Psoas muscle (tissue), 8 donors: ENCODE measurements around the gene NAV2. TPM values are rescaled to one million over a fixed set of nuclear protein-coding genes. Genes with fewer than 3 reads are reported as not detected.

Source experiments
- ATAC-seq, 4 donors: fragments of 200-7000 bp; cut with Tn5 transposase; one replicate each; pipeline ENCODE4 v1.9.1; 2020; ENCODE audit warnings: moderate library complexity in 3 of 4, mild to moderate bottlenecking in 2 of 4
- DNase-seq, 2 donors: peaks; one replicate each; pipeline ENCODE4 v3.0.0-alpha.2; 2020
- H3K27ac ChIP-seq: fragments of 200-600 bp; one replicate; pipeline ENCODE4 v1.8.0; 2022
- H3K27me3 ChIP-seq, 3 donors: fragments of 200-600 bp in 1 of 3; one replicate each; pipeline versions ENCODE4 v1.6.1 to v1.8.0; 2013 to 2022; ENCODE audit warnings: low read length in 2 of 3, mild to moderate bottlenecking in 2 of 3, moderate library complexity in 1 of 3; ENCODE audit not compliant: insufficient read depth in 3 of 3
- H3K36me3 ChIP-seq, 2 donors: fragments of 200-600 bp in 1 of 2; one replicate each; pipeline versions ENCODE4 v1.6.1 to v1.8.0; 2013 to 2022; ENCODE audit warnings: low read depth in 1 of 2, mild to moderate bottlenecking in 1 of 2, moderate library complexity in 1 of 2; ENCODE audit not compliant: insufficient read depth in 1 of 2
- H3K4me1 ChIP-seq: fragments of 200-600 bp; one replicate; pipeline ENCODE4 v1.8.0; 2022
- H3K4me3 ChIP-seq: fragments of 200-600 bp; one replicate; pipeline ENCODE4 v1.8.0; 2022; ENCODE audit warnings: mild to moderate bottlenecking
- H3K9me3 ChIP-seq: fragments of 200-600 bp; one replicate; pipeline ENCODE4 v1.8.0; 2022
- CTCF ChIP-seq: fragments of 200-600 bp; IDR thresholded peaks from one replicate; pipeline ENCODE4 v1.8.0; 2022; ENCODE audit warnings: antibody characterized with exemption
- WGBS, 3 donors: extraction: QIAGEN DNeasy Blood & Tissue Kit; methylation state at CpG; one replicate each; pipeline versions ENCODE4 v1.1.6 to v1.1.7; 2013; 5-methylcytosine and 5-hydroxymethylcytosine counted together
- intact Hi-C, 2 donors: fragments of 100-400 bp; cut with DNase I; formaldehyde crosslinking; loops; one replicate each; pipeline versions ENCODE4 v1.11.0 to v1.14.2; 2022
- polyA plus RNA-seq, 3 donors: library from polyadenylated mRNA; stranded (reverse); fragments of 200-250 nt; gene quantifications; one replicate each; pipeline ENCODE4 v1.2.3, GENCODE V29; 2013
- total RNA-seq, 4 donors: library from RNA; stranded (reverse); fragmentation: NEBNext Ultra II Directional in 2 of 4; extraction: Animal tissue kit (Norgen Biotek cat#: 25700) in 2 of 4; gene quantifications; one replicate each; pipeline versions ENCODE4 v1.2.1 to v1.2.4, GENCODE V29; 2021 to 2023
- donor health status: healthy with polysubstance abuse.
- donor health status: DM: no; HTN: no; CAD: no; lungs with moderate emphysema.
- donor health status: Bipolar disorder and iron deficiency.
- donor health status: healthy.
- donor health status: DM: yes; HTN: yes; CAD: no.
- donor health status: DM: no; HTN: no; CAD: no.
- donor health status: DM: no; HTN: no; CAD: no.
- donor health status: DM: yes; HTN: yes; CAD: no.

NAV2 gene
- total and polyA plus RNA-seq, 7 donors, result 0.68 to 21.8 (median 2.9) TPM

DNA sequence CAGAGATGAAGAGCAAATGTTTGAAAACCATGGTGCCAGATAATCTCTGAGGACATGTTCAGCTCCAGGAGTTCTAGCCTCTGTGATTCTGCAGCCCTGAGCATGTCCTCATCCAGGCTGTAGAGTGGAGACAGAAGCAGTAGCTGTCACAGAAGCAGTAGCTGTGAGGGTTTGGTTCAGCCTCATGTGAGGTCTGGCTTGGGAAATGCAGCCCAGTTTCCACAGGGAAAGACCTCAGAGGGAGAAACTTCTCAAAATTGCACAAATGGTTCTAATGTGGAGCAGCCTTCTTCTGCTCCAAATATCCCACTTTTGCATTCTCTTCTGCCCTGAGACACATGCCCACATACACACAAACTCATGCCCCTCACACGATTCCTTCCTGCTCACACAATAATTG, 399.2 kb downstream of the NAV2 start:
- intact Hi-C loops, result loop anchor here (2.0 to 5.0 kb wide), 2 partner anchors 159 to 160 kb away; no protein-coding TSS in a partner anchor
- H3K27ac ChIP-seq, result peak overlapping the region; percentile 72
- no peaks in the 10 kb centered on the region for H3K4me1 ChIP-seq
- H3K27me3 ChIP-seq, result no peaks in the 10 kb centered on the region
- peaks cover 0 to 26% of the 10 kb centered on the region in 2 donors for H3K36me3 ChIP-seq
- no peak for TF ChIP-seq CTCF
- no peak overlapping the region for H3K4me3 ChIP-seq
- H3K9me3 ChIP-seq, result no peaks in the 10 kb centered on the region
- no peak for ATAC-seq
- 58 to 70% (median 68%) methylated on average over 1 of the region's 1 CpG for WGBS, 3 donors
- DNase-seq, result no peak

- intact Hi-C loops, result loop anchor here in 1 of 2 donors (5.0 kb wide), 1 partner anchor 160 kb away; no protein-coding TSS in a partner anchor
- TF ChIP-seq CTCF, result no peak
- no peaks in the 10 kb centered on the region for H3K4me1 ChIP-seq
- H3K4me3 ChIP-seq, result peak overlapping the region; percentile 33
- ATAC-seq (peak; percentile 93 to 97 (median 94)), DNase-seq (peak; percentile 76 to 79)
- peak overlapping the region; percentile 72 for H3K27ac ChIP-seq
- H3K9me3 ChIP-seq, result no peaks in the 10 kb centered on the region
- peaks cover 0 to 23% of the 10 kb centered on the region in 2 donors for H3K36me3 ChIP-seq
- no peaks in the 10 kb centered on the region for H3K27me3 ChIP-seq
- WGBS, 3 donors, result 55 to 68% (median 58%) methylated on average over 15 of the region's 15 CpGs
These were observed 399.9 kb downstream of the NAV2 start for GRCh38 chr11:20112291-20113148.

DNA sequence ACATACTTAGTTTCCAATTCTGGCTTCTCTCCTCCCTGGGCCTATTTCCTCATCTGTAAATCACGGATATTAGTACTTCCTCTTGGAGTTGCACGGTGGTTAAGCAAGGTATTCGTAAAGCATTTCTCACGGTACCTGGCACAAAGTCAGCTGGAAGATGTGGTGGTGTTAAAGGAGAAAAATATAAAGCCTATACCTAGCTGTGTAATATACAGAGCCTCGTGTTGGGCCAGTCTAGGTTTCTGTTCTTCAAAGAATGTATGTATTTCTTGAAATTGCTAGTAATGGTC, 400.5 kb downstream of the NAV2 start:
- DNase-seq (no peak), ATAC-seq (no peak)
- WGBS, 3 donors, result 58 to 68% (median 60%) methylated on average over 5 of the region's 5 CpGs
- H3K27me3 ChIP-seq, result no peaks in the 10 kb centered on the region
- H3K36me3 ChIP-seq, result peaks cover 0 to 19% of the 10 kb centered on the region in 2 donors
- H3K4me1 ChIP-seq, result no peaks in the 10 kb centered on the region
- no peak overlapping the region for H3K27ac ChIP-seq
- TF ChIP-seq CTCF, result no peak
- H3K4me3 ChIP-seq, result no peak overlapping the region
- intact Hi-C loops, result loop anchor here in 1 of 2 donors (5.0 kb wide), 1 partner anchor 161 kb away; no protein-coding TSS in a partner anchor
- no peaks in the 10 kb centered on the region for H3K9me3 ChIP-seq

DNA sequence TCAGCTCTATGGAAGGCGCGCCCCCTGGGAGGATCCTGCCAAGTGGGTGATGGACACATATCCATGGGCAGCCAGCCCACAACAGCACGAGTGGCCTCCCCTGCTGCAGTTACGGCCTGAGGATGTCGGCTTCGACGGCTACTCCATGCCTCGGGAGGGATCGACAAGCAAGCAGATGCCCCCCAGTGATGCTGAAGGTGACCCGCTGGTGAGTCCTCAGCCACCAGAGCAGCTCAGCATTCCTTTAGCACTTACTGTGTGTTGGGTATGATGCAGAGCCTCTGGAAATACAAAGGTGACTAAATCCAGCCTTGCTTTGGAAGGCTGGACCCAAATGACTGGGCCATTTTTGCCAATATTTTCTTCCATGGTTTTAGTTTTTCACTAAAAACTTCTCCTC, 402.0 kb downstream of the NAV2 start:
- intact Hi-C loops, result loop anchor here in 1 of 2 donors (5.0 kb wide), 1 partner anchor 162 kb away; no protein-coding TSS in a partner anchor
- H3K9me3 ChIP-seq, result no peaks in the 10 kb centered on the region
- TF ChIP-seq CTCF, result no peak
- H3K27me3 ChIP-seq, result no peaks in the 10 kb centered on the region
- 95 to 96% (median 95%) methylated on average over 10 of the region's 10 CpGs for WGBS, 3 donors
- H3K36me3 ChIP-seq, result peaks cover 8 to 25% of the 10 kb centered on the region in 2 donors
- DNase-seq (no peak), ATAC-seq (no peak)
- H3K4me3 ChIP-seq, result no peak overlapping the region
- no peak overlapping the region for H3K27ac ChIP-seq
- no peaks in the 10 kb centered on the region for H3K4me1 ChIP-seq
